PC-9 (cell line): ENCODE results near the gene TTLL1.

Experiments
- EZH2 ChIP-seq: fragments of 200-600 bp; sonication (generic); IDR thresholded peaks from 2 replicates; pipeline ENCODE4 v1.8.0; 2017; ENCODE audit warnings: antibody characterized with exemption, low read depth
- TF ChIP-seq, protein P1 (sequence below): fragments of 200-600 bp; sonication (generic); conservative IDR thresholded peaks from 2 replicates; pipeline ENCODE4 v1.6.1; 2017; ENCODE audit warnings: mixed run types, antibody characterized with exemption, mild to moderate bottlenecking, moderate library complexity

DNA sequence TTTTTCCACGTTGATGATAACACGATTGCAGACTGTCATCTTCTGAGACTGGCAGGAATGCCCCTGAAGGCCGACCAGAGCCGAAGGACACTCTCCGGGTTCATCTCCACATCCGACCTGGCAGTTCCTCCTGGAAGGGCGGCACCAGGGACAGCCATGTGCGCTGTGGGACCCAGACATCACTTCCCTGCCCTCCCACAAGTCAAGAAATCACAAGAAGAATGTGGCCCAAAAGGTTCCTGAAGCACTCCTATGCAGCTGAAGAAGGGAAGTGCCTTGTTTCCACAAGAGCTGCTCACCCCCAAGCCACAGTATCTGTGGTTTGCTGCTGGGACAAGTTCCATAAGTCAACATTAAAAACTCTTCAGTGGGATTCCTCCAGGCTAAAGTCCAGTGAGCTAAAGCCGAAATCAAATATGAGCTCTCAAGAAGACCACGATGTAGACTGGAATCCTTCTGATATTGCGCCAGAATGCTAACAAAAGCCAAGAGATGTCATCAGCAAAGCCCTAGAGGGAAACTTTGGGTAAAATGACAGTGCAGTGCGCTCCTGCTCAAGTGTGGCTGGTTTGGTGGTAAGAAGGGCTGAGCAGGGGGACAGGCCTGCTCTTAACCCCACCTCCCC lies 95.4 kb downstream of the TTLL1 start:
- TF ChIP-seq, protein P1, sequence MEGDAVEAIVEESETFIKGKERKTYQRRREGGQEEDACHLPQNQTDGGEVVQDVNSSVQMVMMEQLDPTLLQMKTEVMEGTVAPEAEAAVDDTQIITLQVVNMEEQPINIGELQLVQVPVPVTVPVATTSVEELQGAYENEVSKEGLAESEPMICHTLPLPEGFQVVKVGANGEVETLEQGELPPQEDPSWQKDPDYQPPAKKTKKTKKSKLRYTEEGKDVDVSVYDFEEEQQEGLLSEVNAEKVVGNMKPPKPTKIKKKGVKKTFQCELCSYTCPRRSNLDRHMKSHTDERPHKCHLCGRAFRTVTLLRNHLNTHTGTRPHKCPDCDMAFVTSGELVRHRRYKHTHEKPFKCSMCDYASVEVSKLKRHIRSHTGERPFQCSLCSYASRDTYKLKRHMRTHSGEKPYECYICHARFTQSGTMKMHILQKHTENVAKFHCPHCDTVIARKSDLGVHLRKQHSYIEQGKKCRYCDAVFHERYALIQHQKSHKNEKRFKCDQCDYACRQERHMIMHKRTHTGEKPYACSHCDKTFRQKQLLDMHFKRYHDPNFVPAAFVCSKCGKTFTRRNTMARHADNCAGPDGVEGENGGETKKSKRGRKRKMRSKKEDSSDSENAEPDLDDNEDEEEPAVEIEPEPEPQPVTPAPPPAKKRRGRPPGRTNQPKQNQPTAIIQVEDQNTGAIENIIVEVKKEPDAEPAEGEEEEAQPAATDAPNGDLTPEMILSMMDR = no peak
- TF ChIP-seq EZH2 = no peak
